ENCODE measurements around the gene EDRF1. TPM values are rescaled to one million over a fixed set of nuclear protein-coding genes. Genes with fewer than 3 reads are reported as not detected.
A peak's percentile ranks its signal among the peaks of the same experiment; 100 is the strongest.

The EDRF1 gene
- total and polyA plus RNA-seq, 2 of the 13 experiments (the other 11 are each of a cell fraction or from before 2014, with no cell fraction given): 16.9 to 26.7 TPM

GRCh38 chr10:125719173-125720001 lies at the start of gene EDRF1 (continued):
- TF ChIP-seq ZNF557 (CRISPR knock-in tag; IDR thresholded peaks at IDR 0.05) (no peak), ZFAT (CRISPR knock-in tag; conservative IDR thresholded peaks at IDR 0.05) (0 out of 2 replicates have a peak, but pooled peaks have one; percentile 40), ZNF44 (CRISPR knock-in tag; IDR thresholded peaks at IDR 0.05) (no peak; the same call in 1 of the 2 replicates), MYPOP (CRISPR knock-in tag; IDR thresholded peaks at IDR 0.05) (0 out of 2 replicates have a peak, but pooled peaks have one; percentile 26), SMARCE1 (IDR thresholded peaks at IDR 0.05; ENCODE audit: borderline replicate concordance) (no peak), FIP1L1 (IDR thresholded peaks at IDR 0.05; ENCODE audit: borderline replicate concordance, insufficient read depth, low read depth, low read length) (no peak), ZNF780A (CRISPR knock-in tag; IDR thresholded peaks at IDR 0.05) (peak; percentile 86; the same call in 1 of the 2 replicates)

GRCh38 chr10:125672884-125673283 lies 46.6 kb upstream of the EDRF1 start:
- no peaks in the 10 kb centered on the region for H3K36me3 ChIP-seq (replicated peaks in 1 of 2; ENCODE audit: control insufficient read depth in 1 of 2, insufficient read depth in 2 of 2, low read length in 2 of 2)
- no peak overlapping the region for H3K27ac ChIP-seq (ENCODE audit: extremely low read length, insufficient read depth, low read length)
- DNase-seq (ENCODE audit: low spot score): no peak
- ATAC-seq: no peak
- CTCF ChIA-PET (ENCODE audit: low intra/inter-chr PET ratio, low total read pairs): no interaction called here
- no peak overlapping the region for H2AFZ ChIP-seq (ENCODE audit: low read length)
- FAIRE-seq: no peak
- BruUV-seq (replicated peaks): no TSS peak
- no peak overlapping the region for H3K9ac ChIP-seq (ENCODE audit: insufficient read depth, low read depth, low read length)
- no peak overlapping the region for H3K4me2 ChIP-seq (ENCODE audit: low read depth, low read length)
- intact Hi-C loops (cut with micrococcal nuclease; ENCODE audit: unreplicated experiment) (no loop called here), in situ Hi-C loops (cut with HindIII; ENCODE audit: extremely low pct_ligation_motif_present, low pct_unique_long_range_greater_than_20kb) (no loop called here)
- H3K4me1 ChIP-seq (ENCODE audit: insufficient read depth, low read length): no peaks in the 10 kb centered on the region
- POLR2A ChIA-PET: no interaction called here
- 0% methylated on average over 1 of the region's 1 CpG for WGBS (ENCODE audit: low lambda C conversion rate)
- no peaks in the 10 kb centered on the region for H4K20me1 ChIP-seq (ENCODE audit: insufficient read depth, low read length)
- H3K79me2 ChIP-seq (ENCODE audit: insufficient read depth, low read length): no peaks in the 10 kb centered on the region
- H3K4me3 ChIP-seq (replicated peaks in 1 of 3; ENCODE audit: insufficient read depth in 1 of 3, low read depth in 2 of 3, low read length in 3 of 3): no peak overlapping the region
- no peaks in the 10 kb centered on the region for H3K27me3 ChIP-seq (ENCODE audit: control insufficient read depth in 1 of 2, insufficient read depth in 2 of 2, low read length in 2 of 2)
- peaks cover 6% of the 10 kb centered on the region; the same call in 1 of the 2 replicates for H3K9me3 ChIP-seq (ENCODE audit: low read length)
- TF ChIP-seq ZFP36 (IDR thresholded peaks at IDR 0.05; ENCODE audit: borderline replicate concordance, low read depth, low read length, partially characterized antibody): no peak
- TF ChIP-seq TSC22D2 (CRISPR knock-in tag; IDR thresholded peaks at IDR 0.05; ENCODE audit: borderline replicate concordance): no peak
- no peak for TF ChIP-seq IRF9 (CRISPR knock-in tag; IDR thresholded peaks at IDR 0.05; ENCODE audit: borderline replicate concordance)
- TF ChIP-seq ARID5B (CRISPR knock-in tag; IDR thresholded peaks at IDR 0.05): no peak
- no peak for TF ChIP-seq MEF2D (CRISPR knock-in tag; IDR thresholded peaks at IDR 0.05)
- no peak for TF ChIP-seq CSRNP1 (CRISPR knock-in tag; IDR thresholded peaks at IDR 0.05)

Data from HepG2 (cell line).